WI38 (cell line): ENCODE results near the gene PHOSPHO1.

Experiments used
- H3K4me3 ChIP-seq: 2 replicates; pipeline ENCODE4 v1.5.1; 2011; ENCODE audit warnings: low read depth, mild to moderate bottlenecking, control low read depth, low read length
- TF ChIP-seq, protein P1 (sequence below): IDR thresholded peaks from 2 replicates; pipeline ENCODE4 v1.5.1; 2012; ENCODE audit warnings: low read depth, mild to moderate bottlenecking, control low read depth, low read length

Gene PHOSPHO1

DNA sequence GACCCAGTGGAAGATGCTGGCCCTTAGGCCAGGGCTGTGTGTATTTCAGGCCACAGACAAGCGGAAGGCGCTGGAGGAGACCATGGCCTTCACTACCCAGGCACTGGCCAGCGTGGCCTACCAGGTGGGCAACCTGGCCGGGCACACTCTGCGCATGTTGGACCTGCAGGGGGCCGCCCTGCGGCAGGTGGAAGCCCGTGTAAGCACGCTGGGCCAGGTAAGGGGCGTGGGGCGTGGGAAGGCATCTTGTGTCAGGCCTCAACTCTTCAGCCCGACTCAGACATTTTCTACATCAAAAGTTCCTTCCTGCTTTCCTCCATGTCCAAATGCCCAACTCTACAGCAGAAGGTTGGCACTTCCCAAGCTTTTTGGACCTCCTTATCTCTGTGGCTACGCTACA, 14.1 kb downstream of the PHOSPHO1 start:
- no peak overlapping the region for H3K4me3 ChIP-seq
- TF ChIP-seq, protein P1, sequence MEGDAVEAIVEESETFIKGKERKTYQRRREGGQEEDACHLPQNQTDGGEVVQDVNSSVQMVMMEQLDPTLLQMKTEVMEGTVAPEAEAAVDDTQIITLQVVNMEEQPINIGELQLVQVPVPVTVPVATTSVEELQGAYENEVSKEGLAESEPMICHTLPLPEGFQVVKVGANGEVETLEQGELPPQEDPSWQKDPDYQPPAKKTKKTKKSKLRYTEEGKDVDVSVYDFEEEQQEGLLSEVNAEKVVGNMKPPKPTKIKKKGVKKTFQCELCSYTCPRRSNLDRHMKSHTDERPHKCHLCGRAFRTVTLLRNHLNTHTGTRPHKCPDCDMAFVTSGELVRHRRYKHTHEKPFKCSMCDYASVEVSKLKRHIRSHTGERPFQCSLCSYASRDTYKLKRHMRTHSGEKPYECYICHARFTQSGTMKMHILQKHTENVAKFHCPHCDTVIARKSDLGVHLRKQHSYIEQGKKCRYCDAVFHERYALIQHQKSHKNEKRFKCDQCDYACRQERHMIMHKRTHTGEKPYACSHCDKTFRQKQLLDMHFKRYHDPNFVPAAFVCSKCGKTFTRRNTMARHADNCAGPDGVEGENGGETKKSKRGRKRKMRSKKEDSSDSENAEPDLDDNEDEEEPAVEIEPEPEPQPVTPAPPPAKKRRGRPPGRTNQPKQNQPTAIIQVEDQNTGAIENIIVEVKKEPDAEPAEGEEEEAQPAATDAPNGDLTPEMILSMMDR: no peak

DNA sequence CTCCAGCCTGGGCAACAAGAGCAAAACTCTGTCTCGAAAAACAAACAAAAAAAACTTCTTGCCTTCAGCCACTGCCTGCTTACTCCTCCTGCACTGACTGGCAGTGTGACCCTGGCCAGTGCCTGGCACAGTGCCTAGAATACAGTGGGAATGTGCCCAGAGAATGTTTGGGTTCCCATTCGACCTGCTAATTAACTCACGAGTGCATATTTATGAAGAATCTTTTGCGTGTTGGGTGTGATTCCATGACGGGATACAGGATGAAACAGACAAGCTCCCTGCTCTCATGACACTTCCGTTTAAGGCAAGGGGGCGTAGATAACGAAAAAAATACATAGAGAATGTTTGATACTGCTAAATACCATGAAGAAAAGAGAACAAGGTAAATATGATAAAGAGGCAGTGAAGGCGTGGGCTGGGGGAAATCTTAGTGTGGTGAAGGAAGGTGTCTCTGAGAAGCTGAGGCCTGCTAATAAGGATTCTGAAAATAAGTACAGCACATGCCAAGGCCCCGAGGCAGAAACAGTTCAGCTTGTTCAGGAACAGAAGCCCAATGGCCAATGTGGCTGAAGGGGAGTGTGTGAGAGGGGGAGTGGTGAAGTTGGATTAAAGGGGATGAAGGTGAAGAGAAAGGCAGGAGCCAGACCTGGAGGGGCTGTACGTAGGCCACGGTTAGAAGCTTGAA, 15.8 kb downstream of the PHOSPHO1 start:
- TF ChIP-seq, protein P1: no peak
- no peak overlapping the region for H3K4me3 ChIP-seq

DNA sequence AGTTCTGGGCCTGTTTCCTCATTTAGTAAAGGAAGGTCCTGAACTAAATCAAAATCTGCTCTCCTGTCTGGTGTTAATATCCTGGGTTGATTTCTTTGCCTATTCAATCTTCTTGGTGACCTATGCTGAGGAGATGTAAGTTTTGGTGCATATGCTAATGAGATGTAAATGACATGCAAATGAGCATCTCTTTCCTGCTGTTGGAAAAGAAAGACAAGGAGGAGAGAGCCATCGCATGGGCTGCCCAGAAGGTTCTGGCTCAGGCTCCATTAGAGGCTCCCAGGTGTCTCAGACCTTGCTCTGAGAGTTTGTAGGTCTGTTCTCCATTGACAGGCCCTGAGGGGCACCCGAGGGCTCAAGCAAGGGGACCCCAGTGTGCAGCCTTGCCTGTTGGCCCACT, 16.7 kb downstream of the PHOSPHO1 start:
- TF ChIP-seq, protein P1: no peak
- H3K4me3 ChIP-seq: no peak overlapping the region

DNA sequence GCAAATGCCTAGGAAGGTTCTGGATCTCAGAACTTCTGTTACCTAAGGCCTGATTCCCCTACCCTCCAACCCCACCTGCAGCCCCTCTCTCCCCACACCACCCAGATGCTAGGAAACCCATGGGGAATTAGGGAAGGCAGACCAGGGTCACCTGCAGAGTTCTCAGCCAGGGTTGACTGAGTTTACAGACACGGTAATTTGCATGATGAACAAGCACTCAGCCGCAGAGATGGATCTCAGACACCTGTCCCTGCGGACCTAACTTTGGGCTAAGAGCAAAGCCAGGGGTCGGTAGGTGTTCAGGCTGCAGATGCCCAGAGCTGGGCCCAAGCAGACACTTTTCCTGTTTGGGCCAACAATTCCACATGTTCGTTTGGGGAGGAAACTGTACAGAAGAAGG, 17.2 kb downstream of the PHOSPHO1 start:
- no peak overlapping the region for H3K4me3 ChIP-seq
- TF ChIP-seq, protein P1: no peak

DNA sequence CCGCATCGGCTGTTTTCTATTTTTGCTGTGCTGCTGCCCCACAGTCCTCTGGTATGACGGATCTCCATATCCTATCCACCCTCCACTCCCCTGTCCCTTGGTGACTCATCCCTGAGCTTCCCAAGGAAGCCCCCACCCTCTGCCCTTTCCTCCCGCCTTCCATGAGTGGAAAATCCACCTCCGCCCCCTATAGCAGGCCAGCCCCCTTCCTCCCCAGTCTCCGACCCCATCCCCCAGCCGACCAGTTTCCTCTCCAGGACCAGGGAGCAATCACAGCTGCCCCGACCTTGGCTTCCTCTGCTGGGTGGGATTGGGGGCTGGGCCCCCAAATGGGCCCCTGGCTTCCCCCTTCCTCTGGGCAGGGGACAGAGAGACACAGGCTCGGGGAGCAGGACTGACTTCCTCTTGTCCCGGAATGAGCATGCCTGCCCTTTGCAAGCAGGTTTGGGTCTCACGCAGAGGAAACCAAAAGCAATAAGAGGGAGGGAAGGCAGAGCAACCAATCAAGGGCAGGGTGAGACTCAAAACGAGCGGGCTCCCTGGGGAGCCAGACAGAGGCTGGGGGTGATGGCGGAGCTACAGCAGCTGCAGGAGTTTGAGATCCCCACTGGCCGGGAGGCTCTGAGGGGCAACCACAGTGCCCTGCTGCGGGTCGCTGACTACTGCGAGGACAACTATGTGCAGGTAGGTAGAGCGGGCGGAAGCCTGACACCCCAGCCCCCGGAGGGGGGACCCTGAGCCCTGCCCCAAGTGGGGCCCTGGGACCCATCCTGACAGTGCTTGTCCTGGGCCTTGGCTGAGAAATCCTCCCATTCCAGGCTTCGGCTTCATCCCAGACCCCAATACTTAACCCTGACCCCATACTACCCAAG, 20.2 kb downstream of the PHOSPHO1 start, which contains the start of the genes ABI3 and GNGT2:
ABI3 (plus strand) TSS at position 550 of the 872 bp plus-strand sequence; CDS start at position 568, 18 bp downstream.
GNGT2 (minus strand) TSS at position 417 of the 872 bp plus-strand sequence. CDS start 3,152 bp downstream, outside the sequence.
- peak within 1 kb of the TSS; percentile 45 for H3K4me3 ChIP-seq
- TF ChIP-seq, protein P1: no peak

DNA sequence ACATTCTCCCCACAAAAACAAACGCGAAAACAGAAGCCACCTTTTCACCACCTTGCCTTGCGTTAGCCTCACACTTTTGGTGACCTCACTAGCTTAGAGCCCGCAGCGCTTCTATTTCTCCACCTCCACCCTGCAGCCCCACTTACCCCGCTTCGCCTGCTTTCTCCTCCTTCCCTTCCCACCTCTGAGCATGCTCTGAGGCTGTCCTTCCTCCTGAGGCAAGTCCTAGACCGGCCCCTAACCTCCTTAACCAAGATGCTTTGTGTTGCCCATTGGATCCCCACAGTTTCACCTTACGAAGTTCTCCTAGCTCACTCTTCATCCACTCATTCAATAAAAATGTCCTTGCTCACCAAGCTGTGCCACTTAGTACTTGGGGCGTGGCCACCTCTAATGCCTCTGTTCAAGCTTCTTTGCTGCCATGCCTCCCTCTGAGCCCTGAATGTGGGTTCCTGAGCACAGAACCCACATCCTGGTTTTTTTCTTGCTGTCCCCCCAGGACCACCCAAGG, 21.5 kb downstream of the PHOSPHO1 start:
- no peak overlapping the region for H3K4me3 ChIP-seq
- TF ChIP-seq, protein P1: no peak
